H1 (cell line): ENCODE data around the gene HDLBP. TPM values are rescaled to one million over a fixed set of nuclear protein-coding genes. Genes with fewer than 3 reads are reported as not detected.

ENCODE experiments used
- CTCF ChIA-PET: fragments of 300-600 bp; sonication (Branson Sonifier 250); formaldehyde crosslinking; loops from one replicate; lab custom pipeline; 2021; ENCODE audit not compliant: partially characterized antibody; lab: Charles Lee
- POLR2A ChIA-PET: fragments of 300-600 bp; sonication (Branson Sonifier 250); formaldehyde crosslinking; loops from one replicate; lab custom pipeline; 2021; ENCODE audit warnings: inconsistent platforms; ENCODE audit not compliant: partially characterized antibody; lab: Charles Lee
- DNase-seq, 2 experiments: peaks; one replicate each; pipeline versions ENCODE4 v3.0.0 to v3.0.0-alpha.2; 2010 to 2022; ENCODE audit warnings: low spot score in 2 of 2, low read depth in 1 of 2, mixed read lengths in 1 of 2
- FAIRE-seq: peaks from 2 replicates; lab custom pipeline; 2011; peaks lifted over from hg19 to GRCh38; lab: Jason Lieb, UNC
- H2AFZ ChIP-seq: 2 replicates; pipeline ENCODE4 v1.8.1; 2012; ENCODE audit warnings: low read length, inconsistent platforms
- H2AK5ac ChIP-seq: 2 replicates; pipeline ENCODE4 v1.6.1; 2013; ENCODE audit warnings: low read depth, low read length
- H2BK120ac ChIP-seq: replicated peaks from 2 replicates; pipeline ENCODE3; 2013; ENCODE audit warnings: low read depth, low read length, inconsistent platforms
- H2BK12ac ChIP-seq: 2 replicates; pipeline ENCODE4 v1.6.1; 2013; ENCODE audit warnings: low read depth, low read length
- H2BK15ac ChIP-seq: 2 replicates; pipeline ENCODE4 v1.6.1; 2013; ENCODE audit warnings: low read length
- H2BK20ac ChIP-seq: 2 replicates; pipeline ENCODE4 v1.6.1; 2013; ENCODE audit warnings: low read length
- H2BK5ac ChIP-seq: 2 replicates; pipeline ENCODE4 v1.6.1; 2013; ENCODE audit warnings: low read depth, low read length
- H3K14ac ChIP-seq: 2 replicates; pipeline ENCODE4 v1.6.1; 2013; ENCODE audit warnings: inconsistent platforms; ENCODE audit not compliant: insufficient read length
- H3K18ac ChIP-seq: 2 replicates; pipeline ENCODE4 v1.6.1; 2013; ENCODE audit warnings: low read length; ENCODE audit errors: extremely low read depth
- H3K23ac ChIP-seq: 2 replicates; pipeline ENCODE4 v1.6.1; 2013; ENCODE audit warnings: inconsistent platforms; ENCODE audit not compliant: insufficient read length
- H3K23me2 ChIP-seq: 2 replicates; pipeline ENCODE4 v1.6.1; 2013; ENCODE audit warnings: low read depth, low read length
- H3K27ac ChIP-seq: 2 replicates; pipeline ENCODE4 v1.6.1; 2011; ENCODE audit warnings: low read depth, low read length, inconsistent platforms
- H3K27me3 ChIP-seq, 4 experiments: replicated peaks in 1 of 4; 1 replicate in 1 of 4; 2 replicates in 3 of 4; pipeline versions ENCODE4 v1.6.1 to v1.8.1; 2011 to 2013; ENCODE audit warnings: low read length in 3 of 4, mild to moderate bottlenecking in 3 of 4, inconsistent platforms in 2 of 4, mixed read lengths in 2 of 4, moderate library complexity in 1 of 4; ENCODE audit not compliant: control insufficient read depth in 3 of 4, insufficient read depth in 3 of 4; ENCODE audit errors: extremely low read depth in 1 of 4
- H3K36me3 ChIP-seq, 4 experiments: 2 replicates each; pipeline versions ENCODE4 v1.6.1 to v1.8.1; 2011 to 2013; ENCODE audit warnings: mild to moderate bottlenecking in 4 of 4, low read length in 3 of 4, moderate library complexity in 2 of 4, control low read depth in 1 of 4, inconsistent platforms in 1 of 4; ENCODE audit not compliant: insufficient read depth in 4 of 4, control insufficient read depth in 2 of 4
- H3K4ac ChIP-seq: replicated peaks from 2 replicates; pipeline ENCODE3; 2013; ENCODE audit warnings: low read length, low read depth, mixed read lengths, inconsistent platforms; ENCODE audit not compliant: insufficient read length
- H3K4me1 ChIP-seq, 4 experiments: replicated peaks in 1 of 4; 1 replicate in 1 of 4; 2 replicates in 3 of 4; pipeline versions ENCODE4 v1.6.1 to v1.8.1; 2011 to 2013; ENCODE audit warnings: low read length in 3 of 4, inconsistent platforms in 2 of 4, mixed read lengths in 1 of 4; ENCODE audit not compliant: insufficient read depth in 4 of 4, control insufficient read depth in 3 of 4
- H3K4me2 ChIP-seq, 2 experiments: 2 replicates each; pipeline versions ENCODE4 v1.6.1 to v1.8.1; 2011 to 2013; ENCODE audit warnings: low read depth in 2 of 2, low read length in 2 of 2, control low read depth in 1 of 2, inconsistent platforms in 1 of 2, mild to moderate bottlenecking in 1 of 2; ENCODE audit not compliant: insufficient read depth in 1 of 2
- H3K4me3 ChIP-seq, 4 experiments: fragments of 200-600, 300-600 bp in 1 of 4; sonication (generic), shearing (Covaris generic), sonication (Bioruptor Twin) in 1 of 4; 2 replicates each; pipeline versions ENCODE4 v1.5.1 to v1.8.1; 2011 to 2016; ENCODE audit warnings: low read length in 4 of 4, low read depth in 3 of 4, control low read depth in 2 of 4, inconsistent platforms in 2 of 4, mild to moderate bottlenecking in 2 of 4, mixed read lengths in 1 of 4, moderate library complexity in 1 of 4; ENCODE audit not compliant: insufficient read depth in 2 of 4; ENCODE audit errors: extremely low read depth in 1 of 4
- H3K56ac ChIP-seq: replicated peaks from 2 replicates; pipeline ENCODE3; 2013; ENCODE audit warnings: low read depth, mild to moderate bottlenecking, mixed read lengths, low read length, inconsistent platforms; ENCODE audit not compliant: insufficient read length
- H3K79me1 ChIP-seq: 2 replicates; pipeline ENCODE4 v1.6.1; 2013; ENCODE audit warnings: low read depth, low read length, control low read depth
- H3K79me2 ChIP-seq, 2 experiments: 2 replicates each; pipeline versions ENCODE4 v1.6.1 to v1.8.1; 2012 to 2013; ENCODE audit warnings: low read length in 2 of 2, mild to moderate bottlenecking in 2 of 2, inconsistent platforms in 1 of 2; ENCODE audit not compliant: insufficient read depth in 2 of 2, control insufficient read depth in 1 of 2
- H3K9ac ChIP-seq, 4 experiments: replicated peaks in 1 of 4; 1 replicate in 1 of 4; 2 replicates in 3 of 4; pipeline versions ENCODE4 v1.6.1 to v1.8.1; 2011 to 2013; ENCODE audit warnings: low read depth in 3 of 4, low read length in 3 of 4, control low read depth in 2 of 4, mild to moderate bottlenecking in 2 of 4, moderate library complexity in 2 of 4, inconsistent platforms in 1 of 4; ENCODE audit errors: extremely low read depth in 1 of 4
- H3K9me3 ChIP-seq, 2 experiments: 2 replicates each; pipeline versions ENCODE4 v1.6.1 to v1.8.1; 2012 to 2013; ENCODE audit warnings: mild to moderate bottlenecking in 2 of 2, moderate library complexity in 2 of 2, control low read depth in 1 of 2, inconsistent platforms in 1 of 2, low read depth in 1 of 2, low read length in 1 of 2, mixed read lengths in 1 of 2; ENCODE audit not compliant: insufficient read depth in 2 of 2
- H4K20me1 ChIP-seq, 2 experiments: replicated peaks in 1 of 2; 2 replicates each; pipeline versions ENCODE3 to v1.8.1; 2011 to 2013; ENCODE audit warnings: inconsistent platforms in 2 of 2, low read length in 2 of 2, mild to moderate bottlenecking in 1 of 2; ENCODE audit not compliant: insufficient read depth in 2 of 2, control insufficient read depth in 1 of 2
- H4K5ac ChIP-seq: 2 replicates; pipeline ENCODE4 v1.6.1; 2013; ENCODE audit warnings: low read length, low read depth, mixed read lengths, inconsistent platforms; ENCODE audit not compliant: insufficient read length
- H4K8ac ChIP-seq: 2 replicates; pipeline ENCODE4 v1.8.0; 2013; ENCODE audit warnings: mild to moderate bottlenecking, moderate library complexity, low read length, inconsistent platforms; ENCODE audit not compliant: insufficient read depth; ENCODE audit errors: extremely low read depth
- H4K91ac ChIP-seq: replicated peaks from 2 replicates; pipeline ENCODE3; 2013; ENCODE audit warnings: low read length, mixed read lengths, inconsistent platforms; ENCODE audit not compliant: insufficient read length
- WGBS, 2 experiments: shearing (Covaris generic) in 1 of 2; methylation state at CpG; one replicate each; pipeline versions ENCODE4 v1.1.6 to v1.1.7; 2013 to 2015; ENCODE audit warnings: low lambda C conversion rate in 2 of 2, mixed read lengths in 2 of 2, inconsistent platforms in 1 of 2, low coverage in 1 of 2, missing lambda C conversion rate in 1 of 2; ENCODE audit not compliant: insufficient replicate concordance in 2 of 2, insufficient coverage in 1 of 2, insufficient read length in 1 of 2; ENCODE audit errors: extremely low coverage in 1 of 2, missing lambda C conversion rate in 1 of 2; 5-methylcytosine and 5-hydroxymethylcytosine counted together
- polyA plus RNA-seq, 7 experiments: library from polyadenylated mRNA; depleted of rRNA in 3 of 7; stranded (reverse) in 5 of 7; unstranded in 2 of 7; fragments of >200 nt in 5 of 7; fragments of 200-250 nt in 2 of 7; gene quantifications; 1 replicate in 5 of 7; 2 replicates in 1 of 7; 4 replicates in 1 of 7; pipeline versions ENCODE4 v1.2.1 to v1.2.3, GENCODE V29; 2011 to 2013; ENCODE audit warnings: missing spikeins in 2 of 7, mixed read lengths in 2 of 7
- total RNA-seq: library from RNA; stranded (reverse); fragmentation: NEBNext Ultra II Directional; extraction: Animal tissue kit (Norgen Biotek cat#: 25700); gene quantifications from 2 replicates; pipeline ENCODE4 v1.2.1, GENCODE V29; 2021

Gene HDLBP
- total and polyA plus RNA-seq, 2 of the 8 experiments (the other 6 are each of a cell fraction or from before 2014, with no cell fraction given) = 185 to 360 TPM

DNA sequence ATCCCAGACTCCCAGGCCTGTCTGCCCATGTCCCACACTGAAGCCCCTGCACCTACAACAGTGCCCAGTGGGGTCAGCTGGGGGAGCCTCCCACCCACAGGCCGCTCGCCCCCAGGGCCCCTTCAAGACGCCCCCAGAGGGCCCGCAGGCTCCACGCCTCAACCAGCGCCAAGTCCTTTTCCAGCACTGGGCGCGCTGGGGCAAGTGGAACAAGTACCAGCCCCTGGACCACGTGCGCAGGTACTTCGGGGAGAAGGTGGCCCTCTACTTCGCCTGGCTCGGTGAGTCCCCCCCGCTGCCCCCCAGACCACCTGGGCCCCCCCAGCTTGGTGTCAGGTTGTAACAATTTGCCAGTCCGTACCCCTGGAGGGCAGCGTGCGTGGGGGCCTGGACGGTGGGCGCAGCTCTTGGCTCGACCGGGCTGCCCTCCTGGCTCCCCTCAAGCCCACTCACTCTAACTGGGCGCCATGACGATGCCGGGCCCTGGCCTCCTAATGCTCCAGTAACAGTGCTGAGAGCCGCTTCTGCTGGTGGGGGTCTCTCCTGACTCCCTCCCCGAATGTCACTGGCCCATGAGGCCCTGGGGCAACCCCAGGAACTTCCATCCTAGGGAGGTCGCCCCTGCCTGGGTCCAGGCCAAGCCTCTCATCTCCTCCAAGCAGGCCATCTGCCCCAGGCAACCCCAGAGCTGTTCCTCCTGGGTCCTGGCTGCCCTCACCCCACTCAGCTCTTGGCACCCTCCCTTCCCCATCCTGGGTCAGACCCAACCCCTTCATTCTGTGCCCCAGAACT lies 112.1 kb downstream of the HDLBP start:
- Histone ChIP-seq H3K9me3 (no peaks in the 10 kb centered on the region), H3K14ac (no peak overlapping the region), H3K79me2 (no peaks in the 10 kb centered on the region), H3K9ac (no peak overlapping the region), H4K8ac (peak overlapping the region; percentile 68; the same call in 1 of the 2 replicates), H3K23me2 (no peaks in the 10 kb centered on the region), H4K5ac (no peak overlapping the region), H3K18ac (no peak overlapping the region), H3K4ac (no peak overlapping the region), H3K56ac (no peak overlapping the region), H2BK120ac (no peak overlapping the region), H2BK12ac (no peak overlapping the region), H2AK5ac (no peak overlapping the region), H3K27ac (no peak overlapping the region), H3K36me3 (no peaks in the 10 kb centered on the region), H2BK15ac (no peak overlapping the region), H3K4me1 (no peaks in the 10 kb centered on the region; a peak in 1 of 7 replicates), H4K91ac (no peak overlapping the region), H3K4me3 (no peak overlapping the region), H2BK20ac (no peak overlapping the region), H3K27me3 (no peaks in the 10 kb centered on the region), H2AFZ (no peak overlapping the region), H3K23ac (no peak overlapping the region), H3K4me2 (no peak overlapping the region), H4K20me1 (peaks cover 0 to 3% of the 10 kb centered on the region in 2 experiments), H2BK5ac (no peak overlapping the region), H3K79me1 (no peaks in the 10 kb centered on the region)
- no peak for DNase-seq
- FAIRE-seq = no peak
- POLR2A ChIA-PET = no interaction called here
- CTCF ChIA-PET = interaction anchor here (1.2 kb wide), 1 partner anchor 18 kb away, joined by 3 read pairs; no protein-coding TSS in a partner anchor
- 92% methylated on average over 11 of the region's 27 CpGs; no CpG with 5 or more reads in 1 of the 2 experiments for WGBS, 2 experiments
